DMS 273 treated with DMSO at 0.1 percent for 48 hours (cell line): ENCODE results near the gene TCP11L2.

Source experiments
- DNase-seq: peaks from one replicate; lab custom pipeline; 2025; lab: John Stamatoyannopoulos, UW

The TCP11L2 gene

DNA sequence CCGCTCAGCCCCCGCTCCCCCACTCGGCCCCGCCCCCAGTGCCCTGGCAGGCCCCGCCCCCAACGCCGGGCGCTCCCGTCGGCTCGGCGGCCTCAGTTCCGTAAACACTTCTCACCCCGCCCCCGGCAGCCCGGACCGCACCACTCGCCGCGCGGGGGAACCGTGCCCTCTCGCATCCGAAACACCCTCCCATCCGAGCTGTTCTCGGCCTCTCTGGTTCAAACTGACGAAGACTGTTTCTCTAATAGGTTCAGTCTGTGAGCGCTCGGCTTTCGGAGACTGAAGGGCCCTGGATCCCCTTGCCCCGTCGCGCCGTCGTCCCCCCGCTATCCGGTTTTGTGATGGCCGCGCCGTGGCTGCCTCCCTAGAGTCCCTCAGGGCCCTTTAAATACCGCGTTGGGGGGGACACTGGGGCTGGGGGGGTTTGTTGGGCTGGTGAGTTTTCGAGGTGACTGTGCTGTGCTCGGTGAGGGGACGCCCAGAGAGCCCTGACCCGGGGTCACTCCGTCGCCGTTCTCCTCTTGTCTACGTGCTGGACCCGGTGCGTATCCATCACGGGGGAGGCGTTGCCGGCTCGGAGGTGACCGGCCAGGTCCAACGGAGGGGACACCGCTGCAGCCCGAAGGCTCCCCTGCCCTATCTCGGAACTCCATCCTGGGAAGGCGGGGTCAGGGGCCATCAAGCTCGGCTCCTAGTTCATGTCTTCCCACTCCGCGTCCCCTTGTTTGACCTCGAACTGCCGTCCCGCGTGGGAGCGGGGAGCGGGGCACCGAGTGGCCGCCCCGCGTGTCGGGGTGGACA is at the start of gene TCP11L2:
TCP11L2 (plus strand) TSS at position 333 of the 801 bp plus-strand sequence. CDS start 8,343 bp downstream, outside the sequence.
- DNase-seq, result peak; percentile 32

DNA sequence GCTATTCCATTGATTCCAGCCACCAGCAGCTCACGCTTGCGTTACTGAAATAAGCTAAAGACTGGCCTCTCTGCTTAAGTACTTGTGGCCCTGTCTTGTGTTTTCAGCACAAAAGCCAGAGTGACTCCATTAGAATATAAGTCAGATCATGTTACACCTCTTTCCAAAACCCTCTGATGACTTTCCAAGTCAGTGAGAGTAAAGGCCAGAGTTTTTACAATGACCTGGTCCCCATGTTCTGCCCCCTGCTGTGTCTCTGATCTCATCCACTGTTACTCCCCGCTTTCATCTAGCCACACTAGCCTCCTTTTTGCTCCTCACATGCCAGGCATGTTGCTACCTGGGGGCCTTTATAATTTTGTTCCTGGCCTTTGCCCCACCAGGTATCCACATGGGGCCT is 47.8 kb upstream of the TCP11L2 start:
- DNase-seq, result peak; percentile 13

- DNase-seq, result no peak
Measured at GRCh38 chr12:106255493-106255892, 47.0 kb upstream of the TCP11L2 start.

DNA sequence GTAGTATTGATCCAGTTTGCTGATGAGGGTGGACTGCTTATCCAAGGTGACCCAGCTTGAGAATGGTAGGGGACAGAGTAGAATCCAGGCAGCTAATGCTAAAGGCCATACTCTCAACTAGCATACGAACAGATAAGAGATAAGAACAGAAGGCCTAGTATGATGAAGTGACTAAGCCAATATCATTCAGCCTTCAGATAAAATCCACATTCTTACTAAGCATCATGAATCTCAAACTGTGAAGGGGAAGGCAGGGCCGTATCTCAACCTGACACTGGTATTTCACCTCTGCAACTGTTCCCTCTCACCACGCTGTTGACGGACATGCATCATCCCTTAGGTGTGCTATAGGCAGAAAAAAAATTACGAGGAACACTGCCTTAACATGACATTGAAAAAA is 46.6 kb upstream of the TCP11L2 start:
- DNase-seq, result no peak

DNA sequence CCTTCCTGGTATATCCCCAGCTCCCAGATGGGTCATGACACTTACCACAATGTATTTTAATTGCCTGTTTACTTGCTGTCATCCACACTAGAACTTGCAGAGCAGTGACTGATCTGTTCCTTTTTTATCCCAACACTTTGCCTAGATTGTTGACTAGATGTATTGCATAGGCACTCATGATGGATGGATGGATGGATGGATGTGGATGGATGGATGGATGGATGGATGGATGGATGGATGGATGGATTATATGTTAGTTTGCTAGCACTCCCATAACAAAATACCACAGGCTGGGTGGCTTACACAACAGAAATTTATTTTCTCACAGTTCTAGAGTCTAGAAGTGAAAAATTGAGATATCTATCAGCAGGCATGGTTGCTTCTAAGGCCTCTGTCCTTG is 46.0 kb upstream of the TCP11L2 start:
- no peak for DNase-seq

GRCh38 chr12:106258226-106258625 is 44.3 kb upstream of the TCP11L2 start:
- no peak for DNase-seq

DNA sequence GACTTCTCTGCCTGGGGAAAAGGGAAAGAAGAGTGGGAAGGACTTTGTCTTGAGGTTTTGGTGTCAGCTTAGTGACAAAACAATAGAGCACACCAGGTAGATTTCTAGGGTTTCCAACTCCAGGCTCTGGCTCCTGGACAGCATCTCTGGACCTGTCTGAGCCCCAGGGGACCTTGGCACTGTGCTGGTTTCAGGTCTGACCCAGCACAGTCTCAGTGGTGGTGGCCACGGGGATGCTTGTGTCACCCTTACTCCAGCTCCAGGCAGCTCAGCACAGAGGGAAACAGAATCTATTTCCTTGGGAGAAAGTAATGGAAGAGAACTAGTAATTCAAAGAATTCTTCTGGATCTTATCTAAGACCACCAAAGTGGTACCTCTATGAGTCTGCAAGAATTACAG is 43.6 kb upstream of the TCP11L2 start:
- DNase-seq, result no peak

DNA sequence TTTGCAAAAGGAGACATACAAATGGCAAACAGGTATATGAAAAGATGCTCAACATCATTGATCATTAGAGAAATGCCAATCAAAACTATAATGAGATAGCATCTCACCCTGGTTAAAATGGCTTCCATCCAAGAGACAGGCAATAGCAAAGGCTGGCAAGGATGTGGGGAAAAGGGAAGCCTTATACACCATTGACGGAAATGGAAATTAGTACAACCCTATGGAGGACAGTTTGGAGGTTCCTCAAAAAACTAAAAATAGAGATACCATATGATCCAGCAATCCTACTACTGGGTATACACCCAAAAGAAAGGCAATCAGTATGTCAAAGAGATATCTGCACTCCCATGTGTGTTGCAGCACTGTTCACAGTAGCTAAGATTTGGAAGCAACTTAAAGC is 37.4 kb upstream of the TCP11L2 start:
- no peak for DNase-seq

- no peak for DNase-seq
Measured at GRCh38 chr12:106267535-106267934, 35.0 kb upstream of the TCP11L2 start.

DNA sequence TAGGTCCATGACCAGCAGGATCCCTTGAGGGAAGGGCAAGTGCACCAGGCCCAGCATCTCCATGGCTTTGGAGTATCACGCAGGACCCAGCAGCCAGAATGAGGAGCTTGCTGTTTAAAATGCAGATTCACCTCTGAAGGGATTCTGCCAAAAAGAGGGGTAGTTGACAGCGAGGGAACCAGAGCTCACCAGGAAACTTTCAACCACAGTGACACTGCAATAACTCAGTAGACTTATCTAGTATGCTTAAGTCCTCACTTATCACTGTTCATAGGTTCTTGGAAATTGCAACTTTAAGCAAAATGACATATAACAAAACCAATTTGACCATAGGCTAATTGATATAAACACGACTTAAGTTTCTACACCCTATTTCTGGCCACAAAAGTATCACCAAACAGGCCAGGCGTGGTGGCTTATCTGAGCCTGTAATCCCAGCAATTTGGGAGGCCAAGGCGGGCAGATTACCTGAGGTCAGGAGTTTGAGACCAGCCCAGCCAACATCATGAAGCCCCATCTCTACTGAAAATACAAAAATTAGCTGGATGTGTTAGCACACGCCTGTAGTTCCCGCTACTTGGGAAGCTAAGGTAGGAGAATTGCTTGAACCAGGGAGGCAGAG is 33.3 kb upstream of the TCP11L2 start:
- no peak for DNase-seq

- DNase-seq, result no peak
Measured at GRCh38 chr12:106271575-106272505, 30.7 kb upstream of the TCP11L2 start.

DNA sequence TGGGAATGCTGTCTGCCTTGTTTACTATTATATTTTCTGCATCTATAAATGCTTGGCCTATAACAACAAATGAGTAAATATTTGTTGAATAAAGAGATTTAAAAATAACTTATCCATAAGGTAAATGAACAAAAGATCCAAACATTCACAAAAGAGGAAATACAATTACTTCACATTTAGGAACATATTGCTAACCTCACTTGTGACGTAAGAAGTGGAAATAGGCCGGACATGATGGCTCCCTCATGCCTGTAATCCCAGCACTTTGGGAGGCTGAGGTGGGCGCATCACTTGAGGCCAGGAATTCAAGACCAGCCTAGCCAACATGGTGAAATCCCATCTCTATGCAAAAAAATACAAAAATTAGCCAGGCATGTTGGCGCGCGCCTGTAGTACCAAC is 29.0 kb upstream of the TCP11L2 start:
- no peak for DNase-seq

DNA sequence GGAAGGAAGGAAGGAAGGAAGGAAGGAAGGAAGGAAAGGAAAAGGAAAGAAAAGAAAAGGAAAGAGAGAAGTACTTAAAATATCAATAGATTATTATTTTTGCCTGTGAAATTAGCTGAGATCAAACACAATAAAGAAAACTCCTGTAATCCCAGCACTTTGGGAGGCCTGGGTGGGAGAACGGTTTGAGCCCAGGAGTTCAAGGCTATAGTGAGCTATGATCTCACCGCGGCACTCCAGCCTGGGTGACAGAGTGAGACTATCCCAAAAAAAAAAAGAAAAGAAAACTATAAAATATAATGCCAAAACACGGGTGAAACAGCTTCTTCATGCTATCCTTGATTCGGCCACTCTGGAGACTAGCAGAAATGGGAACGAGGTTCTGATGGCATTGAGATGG is 28.5 kb upstream of the TCP11L2 start:
- DNase-seq, result no peak

- no peak for DNase-seq
Measured at GRCh38 chr12:106274575-106275121, 27.9 kb upstream of the TCP11L2 start.

- no peak for DNase-seq
Measured at GRCh38 chr12:106275458-106275857, 27.1 kb upstream of the TCP11L2 start.

- no peak for DNase-seq
Measured at GRCh38 chr12:106276032-106276740, 26.3 kb upstream of the TCP11L2 start.

- DNase-seq, result no peak
Measured at GRCh38 chr12:106280106-106280505, 22.4 kb upstream of the TCP11L2 start.

- no peak for DNase-seq
Measured at GRCh38 chr12:106281056-106281782, 21.3 kb upstream of the TCP11L2 start.

- DNase-seq, result no peak
Measured at GRCh38 chr12:106281804-106282203, 20.7 kb upstream of the TCP11L2 start.

DNA sequence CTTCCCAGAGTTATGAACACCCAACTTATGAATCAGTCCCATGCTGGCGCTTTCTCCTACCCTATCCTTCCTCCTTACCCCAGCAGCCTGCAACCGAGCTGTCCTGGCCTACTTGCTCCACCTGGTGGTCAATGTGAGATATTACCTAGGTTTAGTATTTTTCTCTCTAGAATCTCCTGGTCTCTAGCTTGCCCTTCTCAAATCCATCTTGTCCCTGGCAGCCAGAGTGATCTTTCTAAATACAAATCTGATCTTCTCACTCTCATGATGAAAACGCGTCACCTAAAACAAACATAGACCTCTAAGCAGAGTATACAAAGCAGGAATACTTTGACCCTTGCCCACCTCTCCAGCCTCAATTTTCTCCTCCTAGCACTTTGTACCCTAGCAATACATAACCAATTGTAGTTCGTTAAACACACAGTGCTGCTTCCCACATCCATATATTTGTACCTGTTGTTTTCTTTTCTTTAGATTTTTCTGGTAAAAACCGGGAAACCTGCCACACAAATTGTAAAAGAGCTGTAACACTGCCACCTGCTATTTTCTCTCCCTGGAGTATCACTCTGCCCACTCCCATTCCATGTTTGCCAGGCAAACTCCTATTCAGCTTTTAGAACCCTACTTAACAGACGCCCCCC is 20.0 kb upstream of the TCP11L2 start:
- peak; percentile 4 for DNase-seq
